Muscle of arm (tissue), 12 donors: Measurements from ENCODE around the gene CNPY1. TPM values are rescaled to one million over a fixed set of nuclear protein-coding genes. Genes with fewer than 3 reads are reported as not detected.

Experiments used
- DNase-seq: peaks from one replicate; pipeline ENCODE4 v3.0.0-alpha.2; 2013
- polyA plus RNA-seq, 12 donors: library from polyadenylated mRNA; unstranded; fragments of 120-200 nt; gene quantifications; one replicate each; pipeline ENCODE4 v1.2.1, GENCODE V29; 2013; ENCODE audit not compliant: insufficient read length in 12 of 12

CNPY1 gene
- polyA plus RNA-seq, 12 donors, result 0.17 to 0.53 (median 0.28) TPM; not detected in 7

DNA sequence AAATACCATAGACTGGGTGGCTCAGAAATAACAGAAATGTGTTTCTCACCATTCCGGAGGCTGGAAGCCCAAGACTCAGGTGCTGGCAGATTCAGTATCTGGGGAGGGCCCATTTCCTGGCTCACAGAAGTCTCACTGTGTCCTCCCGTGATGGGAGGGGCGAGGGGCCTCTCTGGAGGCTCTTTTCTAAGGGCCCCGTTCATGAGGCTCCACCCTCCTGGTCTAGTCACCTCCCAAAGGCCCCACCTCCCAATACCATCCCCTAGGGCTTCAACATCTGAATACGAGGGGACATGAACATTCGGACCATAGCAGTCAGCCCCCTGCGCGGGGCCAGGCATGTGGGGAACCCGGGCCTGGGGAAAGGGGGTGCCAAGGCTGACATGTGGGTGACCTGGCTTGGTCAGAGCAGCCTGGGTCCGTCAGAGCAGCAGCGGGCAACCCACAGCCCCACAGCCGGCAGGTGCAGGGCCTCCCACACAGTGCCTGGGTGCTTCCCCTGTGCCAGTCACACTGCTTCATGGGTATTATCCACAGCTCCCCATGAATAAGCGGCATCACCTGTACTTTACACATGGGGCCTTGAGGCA lies 13.3 kb upstream of the CNPY1 start:
- no peak for DNase-seq

DNA sequence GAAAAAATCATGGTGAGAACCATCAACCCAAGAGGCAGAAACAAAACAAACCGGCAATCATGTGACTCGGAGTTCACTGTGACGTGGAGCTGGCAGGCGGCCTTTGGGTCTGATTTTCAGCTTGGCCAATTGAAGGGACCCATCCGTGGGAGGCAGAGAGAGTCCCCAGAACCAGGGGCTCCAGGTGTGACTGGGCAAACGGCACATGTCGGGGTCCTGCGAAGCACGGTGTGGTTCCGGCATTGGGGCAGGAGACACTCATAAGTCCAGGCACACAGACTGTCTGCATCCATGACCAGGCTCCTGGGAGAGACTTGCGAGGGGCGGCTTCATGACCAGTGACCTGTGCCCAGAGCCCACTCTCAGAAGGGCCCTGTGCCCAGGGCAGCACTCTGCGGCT lies 12.6 kb upstream of the CNPY1 start:
- DNase-seq, result no peak

DNA sequence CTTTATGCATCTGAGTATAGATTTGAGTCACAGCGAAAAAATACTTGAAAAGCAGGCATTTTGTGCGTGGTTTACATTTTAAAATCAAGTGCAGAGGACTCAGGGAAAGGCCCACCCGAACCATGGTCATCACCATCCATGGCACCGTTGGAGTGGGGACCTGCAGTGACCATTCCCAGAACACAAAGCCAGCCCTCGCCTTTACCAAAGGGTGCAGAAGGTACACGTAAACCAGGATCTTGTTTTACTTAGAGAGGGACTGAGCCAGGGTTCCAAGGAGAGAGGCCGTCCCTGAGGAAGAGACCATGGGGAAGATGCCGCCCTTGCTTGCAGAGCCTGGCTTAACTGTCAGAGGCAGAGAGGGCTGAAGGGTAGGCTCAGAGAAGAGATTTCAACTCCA lies 12.0 kb upstream of the CNPY1 start:
- DNase-seq, result no peak

DNA sequence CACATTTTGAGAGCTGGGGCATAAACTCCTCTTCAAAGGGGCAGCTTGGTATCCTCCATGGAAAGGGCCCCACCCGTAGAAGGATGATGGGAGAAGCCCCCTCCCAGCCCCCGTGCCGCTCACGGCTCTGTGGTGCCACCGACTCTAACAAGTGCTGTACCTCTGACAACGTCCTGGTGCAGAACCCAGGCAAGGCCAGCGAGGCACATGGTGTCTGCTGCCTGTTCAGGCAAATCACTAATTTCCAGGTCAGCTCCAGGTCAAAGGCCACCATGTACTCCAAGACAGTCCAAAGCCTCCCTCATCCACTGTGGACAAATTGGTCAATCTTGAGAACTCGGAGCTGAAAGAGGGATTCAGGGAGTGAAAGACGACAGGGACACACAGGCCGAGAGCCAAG lies 11.4 kb upstream of the CNPY1 start:
- DNase-seq, result no peak

DNA sequence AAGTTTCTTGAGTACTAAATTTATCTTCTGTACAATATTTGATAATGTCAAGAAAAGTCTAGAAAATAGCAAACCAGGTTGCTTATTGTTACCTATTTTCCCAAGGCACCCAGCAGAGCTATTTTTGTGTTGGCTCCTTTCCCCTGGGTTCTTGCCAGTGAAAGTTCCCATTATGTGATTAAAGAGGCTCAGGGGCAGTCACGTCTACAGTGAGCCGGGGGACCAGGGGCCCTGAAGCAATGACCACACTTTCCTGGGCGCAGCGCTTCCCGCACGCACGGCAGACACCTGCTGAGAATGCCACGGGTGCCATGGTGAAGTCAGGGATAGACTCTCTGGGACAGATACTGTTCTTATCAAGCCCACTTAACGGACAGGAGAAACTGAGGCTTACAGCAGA lies 10.4 kb upstream of the CNPY1 start:
- DNase-seq, result no peak

DNA sequence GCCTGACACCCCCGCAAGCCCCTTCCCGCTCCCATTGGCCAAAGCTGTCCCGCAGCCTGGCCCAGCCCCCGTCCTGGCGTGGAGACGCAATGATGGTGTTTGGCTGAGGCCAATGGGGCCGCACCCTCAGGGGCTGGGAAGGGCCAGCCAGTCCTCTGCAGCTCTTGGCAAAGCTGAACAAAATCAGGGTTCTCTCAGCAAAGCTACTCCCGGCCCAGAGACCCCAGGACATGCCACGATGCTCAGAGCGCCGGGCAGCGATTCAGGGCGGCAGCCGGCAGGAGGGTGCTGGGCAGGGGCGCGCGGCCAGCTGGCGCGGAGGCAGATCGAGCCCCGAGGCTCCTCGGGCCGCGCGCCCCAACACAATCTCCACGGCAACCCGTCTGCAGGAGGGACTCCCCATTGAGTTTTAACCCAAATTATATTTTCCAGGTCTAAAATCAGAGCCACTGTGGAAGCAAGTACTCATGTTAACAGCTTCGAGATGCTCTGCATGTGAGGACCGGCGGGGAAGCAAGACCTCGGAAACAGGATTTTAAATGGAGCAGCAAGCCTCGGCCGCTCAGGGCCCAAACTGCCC lies 8.8 kb upstream of the CNPY1 start:
- no peak for DNase-seq

DNA sequence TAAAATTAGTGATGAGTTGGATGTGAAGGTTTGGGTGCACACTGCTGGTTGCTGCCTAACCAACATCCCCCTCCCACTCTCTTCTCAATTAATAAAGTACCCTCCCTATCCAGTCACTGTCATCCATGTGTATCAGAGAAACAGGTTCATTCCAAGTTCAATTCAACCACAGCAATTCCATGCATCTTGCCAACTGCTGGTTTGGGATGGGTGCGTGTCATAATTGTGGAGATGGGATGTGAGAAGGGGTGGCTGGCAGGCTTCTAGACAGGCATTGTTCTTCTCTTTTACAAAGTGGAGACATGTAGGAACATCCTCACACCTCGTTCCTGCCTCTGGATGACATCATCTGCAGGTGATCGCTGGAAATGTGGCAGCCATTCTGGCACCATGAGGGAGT lies 7.5 kb upstream of the CNPY1 start:
- DNase-seq, result no peak

DNA sequence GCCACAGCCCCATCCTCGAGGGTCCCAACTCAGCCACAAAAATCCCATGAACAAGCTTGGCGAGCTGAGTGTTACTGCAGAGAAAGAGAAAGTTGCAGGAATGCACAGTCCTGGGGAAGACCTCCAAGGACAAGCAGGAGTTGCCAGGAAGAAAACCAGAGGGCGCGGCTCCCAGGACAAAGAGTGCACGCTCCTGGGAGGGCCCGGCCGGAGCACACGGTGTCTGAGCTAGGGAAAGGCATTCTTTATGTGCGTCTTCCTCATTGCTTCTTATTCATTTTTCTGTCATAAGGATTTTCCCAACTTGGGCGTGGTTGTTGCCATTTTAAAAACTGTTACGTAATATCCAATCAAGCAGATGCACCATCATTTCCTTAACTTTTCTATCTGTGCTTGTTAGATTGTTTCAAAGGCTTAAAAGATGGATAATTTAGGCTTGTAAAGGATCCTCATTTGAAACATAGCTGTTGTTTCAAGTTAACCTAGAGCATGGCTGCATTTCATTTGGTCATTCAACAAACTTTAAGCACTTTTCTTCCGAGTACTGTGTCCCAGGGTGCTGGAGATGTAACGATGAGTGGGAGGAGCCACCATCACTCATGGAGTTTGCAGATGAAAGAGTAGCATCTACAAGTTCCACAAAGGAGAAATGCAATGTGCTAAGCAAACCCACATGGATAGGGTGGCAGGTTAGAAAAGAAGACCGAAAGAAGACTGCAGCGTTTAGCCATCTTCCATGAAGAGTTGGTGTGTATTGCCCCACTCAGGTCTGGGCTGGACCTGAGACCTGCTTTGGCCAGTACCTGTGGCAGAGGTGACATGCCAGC lies 5.6 kb upstream of the CNPY1 start:
- no peak for DNase-seq

DNA sequence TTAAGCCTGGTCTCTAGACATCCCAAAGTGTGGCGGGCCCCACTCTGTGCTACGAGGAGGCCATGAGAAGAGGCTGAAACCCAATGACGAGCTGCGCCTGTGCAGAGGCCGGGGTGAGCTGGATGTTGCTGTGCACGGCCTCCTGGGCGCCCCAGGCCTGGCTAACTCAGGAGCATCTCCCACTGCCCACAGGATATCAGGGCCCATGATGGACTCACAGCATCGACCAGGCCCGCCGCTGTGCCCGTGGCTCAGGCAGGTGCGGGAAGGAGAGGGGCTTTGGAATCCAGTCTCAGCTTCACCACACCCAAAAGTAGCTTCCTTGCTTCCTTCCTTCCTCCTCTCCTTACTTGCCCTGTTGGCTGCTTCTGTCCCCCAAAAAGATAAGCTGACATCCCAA lies 4.6 kb upstream of the CNPY1 start:
- no peak for DNase-seq

DNA sequence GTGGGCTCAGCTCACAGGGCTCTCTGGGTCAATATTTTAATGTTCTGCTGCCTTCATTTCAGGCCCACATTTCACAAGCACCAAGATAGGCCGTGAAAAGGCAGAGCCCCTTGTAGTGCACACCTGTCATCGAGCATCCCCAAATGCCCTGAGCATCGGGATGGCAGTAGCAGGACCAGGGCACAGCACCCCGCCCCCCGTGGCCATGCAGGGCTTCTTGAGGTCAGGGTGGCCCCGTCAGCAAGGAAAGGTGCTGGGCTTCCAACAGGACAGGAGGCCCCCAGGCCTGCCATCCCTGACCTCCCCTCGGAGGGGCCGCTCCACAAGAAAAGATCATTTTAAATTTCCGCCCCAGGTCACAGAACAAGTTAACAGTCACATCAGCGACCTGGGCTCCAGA lies 2.9 kb upstream of the CNPY1 start:
- DNase-seq, result no peak

DNA sequence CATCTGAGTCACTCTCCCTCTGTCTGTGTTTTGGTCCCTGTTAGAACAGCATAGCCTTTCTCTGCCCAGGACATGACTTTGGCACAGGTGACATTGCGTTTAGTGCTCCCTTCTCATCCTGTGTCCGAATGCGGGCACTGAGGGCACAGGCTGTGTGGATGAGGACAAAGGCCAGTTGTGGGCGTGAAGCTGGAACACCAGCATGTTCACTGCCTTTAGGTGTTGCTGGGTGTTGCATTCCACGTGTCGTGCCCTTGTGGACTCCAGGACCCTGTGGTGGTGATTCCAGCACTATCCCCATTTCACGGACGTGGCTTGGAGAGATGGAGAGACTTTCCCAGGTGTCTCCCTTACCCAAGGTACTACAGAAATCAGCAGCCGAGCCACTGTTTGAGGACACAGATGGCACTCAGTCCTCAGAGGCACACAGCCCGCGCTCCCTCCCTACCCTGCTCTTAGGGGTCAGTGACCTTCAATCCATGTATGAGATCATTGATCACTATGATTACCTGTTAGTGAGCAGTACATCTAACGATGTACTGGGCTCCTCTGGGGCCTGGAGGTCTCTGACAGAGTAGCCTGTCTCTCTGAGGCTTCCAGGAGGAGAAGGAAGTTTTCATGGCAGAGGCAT lies 917 bp upstream of the CNPY1 start:
- no peak for DNase-seq

DNA sequence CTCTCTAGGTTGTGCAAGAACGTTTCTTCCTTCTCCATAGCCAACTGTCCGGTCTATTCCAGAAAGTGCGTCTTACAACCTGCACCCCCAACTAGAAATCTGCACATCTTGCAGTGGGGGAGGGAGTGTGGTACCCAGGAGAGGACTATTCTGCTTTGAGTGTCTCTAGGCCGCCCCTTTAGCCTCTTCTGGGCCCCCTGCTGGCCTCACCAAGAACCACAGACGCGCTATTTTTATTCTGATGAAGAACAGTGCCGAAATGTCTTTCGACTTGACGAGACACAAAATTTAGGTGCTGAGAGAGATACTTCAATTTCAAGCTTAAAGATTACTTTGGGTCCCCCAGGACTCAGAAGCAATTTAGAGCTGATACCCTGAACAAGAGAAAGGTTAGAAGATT lies 1.0 kb downstream of the CNPY1 start:
- DNase-seq, result no peak

DNA sequence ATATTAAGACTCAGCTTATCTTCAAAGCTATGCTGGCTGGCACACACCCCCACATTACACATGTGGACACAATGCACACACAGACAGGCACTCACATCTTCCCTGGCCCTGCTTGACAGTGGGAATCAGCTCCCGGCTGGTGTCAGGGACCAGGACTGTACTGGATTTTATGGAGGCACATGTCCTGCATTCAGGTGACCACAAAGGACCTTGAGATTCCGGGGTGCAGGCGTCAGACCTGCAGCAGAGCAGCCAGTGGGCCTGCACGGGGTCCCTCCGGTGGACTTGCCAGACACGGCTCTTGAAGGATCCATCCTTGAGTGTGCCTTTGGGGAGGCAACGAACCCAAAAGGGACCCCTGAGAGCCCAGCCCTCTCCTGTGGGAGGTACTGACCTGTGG lies 1.9 kb downstream of the CNPY1 start:
- DNase-seq, result no peak

DNA sequence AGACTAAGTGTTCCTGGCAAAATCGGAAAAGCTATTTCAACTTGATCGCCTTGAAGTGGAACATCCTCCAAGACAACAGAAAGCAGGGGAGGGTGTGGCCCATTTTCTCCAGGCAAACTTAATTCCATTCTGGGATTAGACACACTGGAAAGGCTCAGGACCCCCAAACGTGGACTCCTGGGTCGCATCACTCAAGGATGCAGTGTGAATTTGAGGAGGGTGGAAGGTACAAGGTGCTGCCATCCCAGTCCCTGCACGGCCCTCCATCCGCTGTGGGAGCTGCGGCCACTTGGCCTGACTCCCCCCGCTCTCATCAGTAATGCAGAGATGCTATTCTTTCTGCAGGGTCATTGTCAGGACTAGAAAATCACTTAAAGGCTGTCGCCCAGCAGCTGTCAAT lies 2.4 kb downstream of the CNPY1 start:
- no peak for DNase-seq

DNA sequence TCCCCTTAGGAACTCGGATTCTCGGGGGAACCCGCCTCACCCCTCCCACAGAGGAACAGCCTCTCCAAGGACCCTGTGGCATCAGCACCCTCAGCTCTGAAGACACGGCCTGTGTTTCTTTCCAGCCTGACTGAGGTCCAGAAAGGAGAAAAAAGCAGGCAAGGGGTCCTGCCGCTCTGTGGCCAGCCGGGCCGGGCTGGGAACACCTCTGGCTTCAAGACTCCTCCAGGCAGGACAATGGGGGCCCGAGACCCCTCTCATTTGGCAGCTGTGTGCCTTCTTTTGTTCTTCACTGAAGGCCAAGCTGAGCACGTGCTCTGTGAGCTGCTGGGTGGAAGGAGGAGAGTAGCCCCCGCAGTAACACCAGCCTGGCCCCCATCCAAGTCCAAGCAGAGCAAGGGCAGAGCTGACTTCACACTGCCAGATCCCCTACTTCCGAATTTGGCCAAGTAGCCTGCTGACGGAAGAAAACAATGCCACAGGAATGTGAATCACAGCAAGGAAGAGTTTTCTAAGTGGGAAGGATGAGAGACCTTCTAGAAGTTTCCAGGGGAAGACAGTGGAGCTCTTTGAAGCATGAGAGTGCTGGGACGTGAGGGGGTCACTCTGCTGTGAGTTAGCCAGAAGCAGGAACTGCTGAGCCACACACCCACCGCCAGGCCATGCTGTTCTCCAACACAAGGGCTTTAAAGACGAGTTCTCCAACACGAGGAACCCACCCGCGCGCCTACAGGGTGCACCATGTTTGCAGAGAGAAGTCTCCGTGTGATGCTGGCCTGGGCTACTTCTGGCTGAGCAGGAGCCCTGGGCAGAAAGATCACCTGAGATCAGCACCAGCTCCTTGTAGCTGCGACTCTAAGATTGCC lies 3.1 kb downstream of the CNPY1 start:
- no peak for DNase-seq

DNA sequence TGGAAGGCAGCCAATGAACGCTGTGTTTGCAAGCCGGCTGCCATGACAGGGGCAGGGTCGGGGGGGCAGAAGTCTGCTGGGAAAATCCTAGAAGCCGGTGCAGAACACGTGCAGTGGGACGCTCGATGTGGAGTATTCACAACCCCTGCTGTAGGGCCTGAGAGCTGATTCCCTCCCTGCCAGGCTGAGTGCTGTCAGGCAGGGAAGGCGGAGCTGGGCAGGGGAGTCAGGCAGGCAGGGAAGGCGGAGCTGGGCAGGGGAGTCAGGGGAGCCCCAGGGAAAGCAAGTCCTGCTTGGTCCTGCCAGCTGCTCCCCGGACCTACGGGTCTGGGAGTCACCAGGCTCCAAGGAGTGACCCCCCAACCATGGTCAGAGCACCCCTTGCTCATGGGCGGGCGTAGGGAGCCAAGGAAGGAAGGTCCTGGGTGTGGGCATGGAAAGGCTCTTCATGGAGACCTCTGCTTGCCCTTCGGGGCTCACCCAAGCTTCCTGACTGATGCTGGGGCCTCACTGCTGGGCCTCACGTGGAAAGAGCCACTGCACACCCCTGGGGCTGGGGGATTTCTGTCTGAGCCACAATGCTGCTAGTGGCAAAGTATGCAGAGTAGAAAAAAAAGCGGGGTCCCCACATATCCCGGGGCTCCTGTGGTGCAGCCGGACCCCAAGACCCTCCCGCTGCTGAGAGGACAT lies 4.2 kb downstream of the CNPY1 start:
- no peak for DNase-seq

DNA sequence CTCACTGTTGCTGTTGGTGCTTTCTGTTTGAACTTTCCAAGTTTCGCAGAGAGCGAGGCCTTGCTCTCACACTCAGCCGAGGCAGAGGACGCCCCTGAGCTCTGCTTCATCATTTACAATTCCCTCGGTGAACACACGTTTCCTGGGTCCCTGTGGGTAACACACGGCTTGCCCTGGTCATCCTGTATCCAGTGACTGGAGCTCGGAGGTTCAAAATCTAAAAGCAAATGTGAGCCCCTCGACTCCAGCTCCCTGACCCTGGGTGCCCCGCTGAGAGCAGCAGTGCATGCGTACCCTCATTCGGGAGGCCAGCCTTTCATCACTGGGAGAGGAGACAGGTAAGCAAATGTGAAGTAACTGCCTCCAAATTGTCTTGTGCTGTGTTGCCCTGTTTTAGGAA lies 5.8 kb downstream of the CNPY1 start:
- DNase-seq, result no peak

DNA sequence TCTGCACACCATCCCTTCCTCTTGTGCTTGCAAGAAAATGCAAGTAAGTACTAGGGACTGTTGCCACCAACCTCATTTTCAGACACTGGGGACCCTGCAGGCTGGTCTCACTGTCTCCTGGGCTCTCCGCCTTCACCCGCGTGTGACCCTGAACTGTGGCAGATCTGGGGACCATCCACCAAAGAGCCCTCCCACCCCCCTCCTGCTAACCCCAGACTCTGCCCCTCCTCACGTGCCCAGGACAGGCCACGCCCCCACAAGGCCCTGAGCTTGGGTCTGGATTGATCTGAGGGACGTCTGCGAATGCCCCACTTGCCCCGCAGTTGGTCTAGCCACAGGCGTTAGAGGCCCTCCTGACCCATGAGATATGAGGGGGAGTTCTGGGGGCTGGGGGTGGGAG lies 8.1 kb downstream of the CNPY1 start:
- no peak for DNase-seq

DNA sequence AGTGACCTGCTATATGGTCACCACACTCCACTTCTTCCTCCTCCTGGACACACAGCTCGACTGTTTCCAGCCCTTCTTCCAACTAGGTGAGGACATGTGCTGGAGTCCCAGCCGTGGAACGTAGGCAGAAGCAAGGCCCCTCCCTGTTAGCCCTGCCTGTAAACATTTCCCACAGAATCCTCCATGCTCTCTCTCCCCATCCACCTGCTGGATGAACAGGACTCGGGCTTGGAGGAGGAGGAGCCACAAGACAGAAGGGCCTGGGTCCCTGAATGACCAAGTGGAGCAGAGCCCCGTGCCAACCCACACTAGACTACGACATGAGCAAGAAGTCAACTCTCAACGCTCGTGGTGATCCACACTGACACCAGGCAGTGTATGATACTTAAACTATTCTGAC lies 9.9 kb downstream of the CNPY1 start:
- no peak for DNase-seq

DNA sequence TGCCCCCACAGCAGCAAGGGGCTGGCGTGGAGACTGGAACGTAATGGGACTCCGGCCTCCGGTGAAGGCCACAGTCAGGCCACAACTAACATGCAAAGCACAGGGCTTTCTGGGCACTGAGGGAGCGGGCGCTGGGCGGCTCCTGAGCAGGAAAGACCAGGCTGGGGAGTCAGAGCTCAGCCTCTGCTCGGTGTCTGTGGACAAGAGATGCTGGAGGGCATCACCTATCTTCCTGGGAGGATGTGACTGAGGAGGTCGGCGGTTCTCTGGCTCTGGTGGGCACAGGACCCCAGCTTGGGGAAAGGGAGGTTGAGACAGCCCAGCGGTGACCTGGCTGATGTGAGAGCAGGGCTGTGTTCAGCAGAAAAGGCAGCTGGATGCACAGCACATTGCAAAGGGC lies 11.7 kb downstream of the CNPY1 start:
- no peak for DNase-seq
